Astrocyte of the spinal cord (primary cell): ENCODE data around the gene SCARF2.
"Not testable (repeated sequence)": the region's sequence is repeated elsewhere in the genome, so short reads cannot be mapped to it uniquely, and the experiment has no call there.

Source experiments
- DNase-seq: peaks from one replicate; pipeline ENCODE4 v3.0.0; 2011; ENCODE audit warnings: low read depth, low spot score
- H3K4me3 ChIP-seq: 2 replicates; pipeline ENCODE4 v1.5.1; 2011; ENCODE audit warnings: low read depth, mild to moderate bottlenecking, low read length, moderate library complexity
- in situ Hi-C: cut with HindIII; loops from 2 replicates; pipeline ENCODE4 v1.10.0; 2017; ENCODE audit warnings: low sequenced_read_pairs
- TF ChIP-seq, protein P1 (sequence below): IDR thresholded peaks from 2 replicates; pipeline ENCODE4 v1.5.1; 2012; ENCODE audit warnings: low read depth, mild to moderate bottlenecking, low read length, inconsistent platforms

SCARF2 gene

GRCh38 chr22:20380486-20380885, 57.1 kb downstream of the SCARF2 start:
- H3K4me3 ChIP-seq, result no peak overlapping the region
- in situ Hi-C loops, result no loop called here
- no peak for DNase-seq
- TF ChIP-seq, protein P1, sequence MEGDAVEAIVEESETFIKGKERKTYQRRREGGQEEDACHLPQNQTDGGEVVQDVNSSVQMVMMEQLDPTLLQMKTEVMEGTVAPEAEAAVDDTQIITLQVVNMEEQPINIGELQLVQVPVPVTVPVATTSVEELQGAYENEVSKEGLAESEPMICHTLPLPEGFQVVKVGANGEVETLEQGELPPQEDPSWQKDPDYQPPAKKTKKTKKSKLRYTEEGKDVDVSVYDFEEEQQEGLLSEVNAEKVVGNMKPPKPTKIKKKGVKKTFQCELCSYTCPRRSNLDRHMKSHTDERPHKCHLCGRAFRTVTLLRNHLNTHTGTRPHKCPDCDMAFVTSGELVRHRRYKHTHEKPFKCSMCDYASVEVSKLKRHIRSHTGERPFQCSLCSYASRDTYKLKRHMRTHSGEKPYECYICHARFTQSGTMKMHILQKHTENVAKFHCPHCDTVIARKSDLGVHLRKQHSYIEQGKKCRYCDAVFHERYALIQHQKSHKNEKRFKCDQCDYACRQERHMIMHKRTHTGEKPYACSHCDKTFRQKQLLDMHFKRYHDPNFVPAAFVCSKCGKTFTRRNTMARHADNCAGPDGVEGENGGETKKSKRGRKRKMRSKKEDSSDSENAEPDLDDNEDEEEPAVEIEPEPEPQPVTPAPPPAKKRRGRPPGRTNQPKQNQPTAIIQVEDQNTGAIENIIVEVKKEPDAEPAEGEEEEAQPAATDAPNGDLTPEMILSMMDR, result no peak

DNA sequence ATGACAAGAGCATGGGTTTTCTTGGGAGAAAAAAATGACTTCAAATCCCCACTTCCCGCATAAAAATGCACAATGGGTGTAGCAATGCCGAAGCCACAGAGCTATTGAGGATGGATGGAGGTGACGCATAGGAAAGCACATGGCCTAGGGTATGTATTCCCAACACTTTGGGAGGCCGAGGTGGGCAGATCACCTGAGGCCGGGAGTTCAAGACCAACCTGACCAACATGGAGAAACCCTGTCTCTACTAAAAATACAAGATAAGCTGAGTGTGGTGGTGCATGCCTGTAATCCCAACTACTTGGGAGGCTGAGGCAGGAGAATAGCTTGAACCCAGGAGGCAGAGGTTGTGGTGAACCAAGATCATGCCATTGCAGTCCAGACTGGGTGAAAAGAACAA, 58.9 kb downstream of the SCARF2 start:
- DNase-seq, H3K4me3 ChIP-seq, in situ Hi-C loops: not testable (repeated sequence)

- H3K4me3 ChIP-seq, result no peak overlapping the region
- DNase-seq, result no peak
- in situ Hi-C loops, result no loop called here
- TF ChIP-seq, protein P1, result no peak
Observed at GRCh38 chr22:20378110-20378509, 59.5 kb downstream of the SCARF2 start.

GRCh38 chr22:20376983-20377382, 60.6 kb downstream of the SCARF2 start:
- H3K4me3 ChIP-seq, DNase-seq, in situ Hi-C loops: not testable (repeated sequence)

- in situ Hi-C loops, H3K4me3 ChIP-seq, DNase-seq: not testable (repeated sequence)
Observed at GRCh38 chr22:20376281-20376680, 61.3 kb downstream of the SCARF2 start.
